Neuronal stem cell (in vitro differentiated cells): ENCODE measurements around the gene GRK6.

Experiments used
- DNase-seq: peaks from one replicate; pipeline ENCODE4 v3.0.0-alpha.2; 2013; ENCODE audit warnings: low spot score
- H2AFZ ChIP-seq: one replicate; pipeline ENCODE4 v1.6.1; 2013; ENCODE audit warnings: mild to moderate bottlenecking, low read length, inconsistent platforms
- H2AK5ac ChIP-seq: 2 replicates; pipeline ENCODE4 v1.6.1; 2013; ENCODE audit warnings: low read depth, mild to moderate bottlenecking, inconsistent platforms, low read length, moderate library complexity, mixed read lengths
- H2BK120ac ChIP-seq: 2 replicates; pipeline ENCODE4 v1.6.1; 2013; ENCODE audit warnings: low read depth, mild to moderate bottlenecking, inconsistent platforms, low read length, moderate library complexity, mixed read lengths
- H2BK12ac ChIP-seq: one replicate; pipeline ENCODE4 v1.6.1; 2013; ENCODE audit warnings: low read length, inconsistent platforms
- H2BK15ac ChIP-seq: 2 replicates; pipeline ENCODE4 v1.6.1; 2013; ENCODE audit warnings: mild to moderate bottlenecking, low read length, inconsistent platforms, mixed read lengths
- H2BK5ac ChIP-seq: one replicate; pipeline ENCODE4 v1.6.1; 2013; ENCODE audit warnings: inconsistent platforms, mild to moderate bottlenecking, low read length, moderate library complexity
- H3K14ac ChIP-seq: one replicate; pipeline ENCODE4 v1.6.1; 2013; ENCODE audit warnings: low read length, inconsistent platforms
- H3K18ac ChIP-seq: 2 replicates; pipeline ENCODE4 v1.6.1; 2013; ENCODE audit warnings: low read length, inconsistent platforms
- H3K23ac ChIP-seq: 2 replicates; pipeline ENCODE4 v1.6.1; 2013; ENCODE audit warnings: low read depth, mild to moderate bottlenecking, mixed read lengths, low read length, inconsistent platforms; ENCODE audit not compliant: poor library complexity
- H3K27ac ChIP-seq: replicated peaks from 3 replicates; pipeline ENCODE4 v1.5.1; 2013; ENCODE audit warnings: low read length, inconsistent platforms
- H3K27me3 ChIP-seq, 3 experiments: 2 replicates each; pipeline ENCODE4 v1.6.1; 2013; ENCODE audit warnings: low read length in 3 of 3, mild to moderate bottlenecking in 2 of 3, inconsistent platforms in 1 of 3, low read depth in 1 of 3, mixed read lengths in 1 of 3, moderate library complexity in 1 of 3; ENCODE audit not compliant: control insufficient read depth in 3 of 3, insufficient read depth in 3 of 3
- H3K36me3 ChIP-seq, 2 donors: replicated peaks in 1 of 2; 2 replicates each; pipeline ENCODE4 v1.6.1; 2013; ENCODE audit warnings: low read length in 2 of 2; ENCODE audit not compliant: control insufficient read depth in 2 of 2, insufficient read depth in 2 of 2
- H3K4ac ChIP-seq: 2 replicates; pipeline ENCODE4 v1.6.1; 2013; ENCODE audit warnings: inconsistent platforms, mild to moderate bottlenecking, low read length, moderate library complexity
- H3K4me1 ChIP-seq, 2 donors: 1 replicate in 1 of 2; 2 replicates in 1 of 2; pipeline ENCODE4 v1.6.1; 2013; ENCODE audit warnings: low read length in 2 of 2, low read depth in 1 of 2; ENCODE audit not compliant: control insufficient read depth in 2 of 2, insufficient read depth in 1 of 2
- H3K4me2 ChIP-seq: one replicate; pipeline ENCODE4 v1.6.1; 2013; ENCODE audit warnings: mild to moderate bottlenecking, low read length, inconsistent platforms; ENCODE audit not compliant: insufficient read depth, poor library complexity, severe bottlenecking
- H3K4me3 ChIP-seq, 2 donors: 2 replicates each; pipeline ENCODE4 v1.5.1; 2013; ENCODE audit warnings: low read length in 2 of 2, mild to moderate bottlenecking in 2 of 2, inconsistent platforms in 1 of 2, moderate library complexity in 1 of 2
- H3K79me1 ChIP-seq: one replicate; pipeline ENCODE4 v1.6.1; 2013; ENCODE audit warnings: low read depth, mild to moderate bottlenecking, inconsistent platforms, low read length, moderate library complexity
- H3K9ac ChIP-seq: one replicate; pipeline ENCODE4 v1.6.1; 2013; ENCODE audit warnings: mild to moderate bottlenecking, low read depth, low read length, inconsistent platforms; ENCODE audit not compliant: poor library complexity
- H3K9me3 ChIP-seq, 2 donors: replicated peaks in 1 of 2; 2 replicates each; pipeline versions ENCODE3 to v1.6.1; 2013; ENCODE audit warnings: low read length in 2 of 2, mild to moderate bottlenecking in 2 of 2, inconsistent platforms in 1 of 2, low read depth in 1 of 2, mixed read lengths in 1 of 2, moderate library complexity in 1 of 2; ENCODE audit not compliant: control insufficient read depth in 2 of 2, insufficient read depth in 1 of 2
- H4K8ac ChIP-seq: one replicate; pipeline ENCODE4 v1.6.1; 2013; ENCODE audit warnings: low read depth, mild to moderate bottlenecking, inconsistent platforms, low read length, moderate library complexity
- H4K91ac ChIP-seq: one replicate; pipeline ENCODE4 v1.6.1; 2013; ENCODE audit warnings: low read length, low read depth, mild to moderate bottlenecking, inconsistent platforms; ENCODE audit not compliant: poor library complexity
- WGBS, 2 donors: extraction: QIAGEN DNeasy Blood & Tissue Kit; methylation state at CpG; one replicate each; pipeline ENCODE4 v1.1.7; 2013; ENCODE audit warnings: missing lambda C conversion rate in 2 of 2, mixed read lengths in 1 of 2; ENCODE audit not compliant: insufficient read length in 2 of 2, insufficient replicate concordance in 1 of 2; ENCODE audit errors: extremely low coverage in 2 of 2; 5-methylcytosine and 5-hydroxymethylcytosine counted together

The GRK6 gene

GRCh38 chr5:177433658-177434217 is 7.3 kb downstream of the GRK6 start:
- Histone ChIP-seq H3K79me1 (peaks cover 6% of the 10 kb centered on the region), H2BK5ac (peak overlapping the region; percentile 29), H3K27me3 (no peaks in the 10 kb centered on the region), H2BK12ac (no peak overlapping the region), H3K18ac (no peak overlapping the region), H4K8ac (no peak overlapping the region), H2BK120ac (no peak overlapping the region), H3K36me3 (peaks cover 47 to 86% of the 10 kb centered on the region in 2 donors), H3K4me1 (peaks cover 0 to 1% of the 10 kb centered on the region in 2 donors), H3K4me2 (no peak overlapping the region), H3K27ac (no peak overlapping the region), H3K14ac (peak overlapping the region; percentile 49), H2AK5ac (no peak overlapping the region), H2AFZ (no peak overlapping the region), H3K4me3 (no peak overlapping the region), H4K91ac (no peak overlapping the region), H2BK15ac (no peak overlapping the region), H3K23ac (no peak overlapping the region), H3K4ac (no peak overlapping the region), H3K9ac (no peak overlapping the region), H3K9me3 (no peaks in the 10 kb centered on the region)
- no CpG with 5 or more reads among the region's 29 CpGs for WGBS, 2 donors
- no peak for DNase-seq

DNA sequence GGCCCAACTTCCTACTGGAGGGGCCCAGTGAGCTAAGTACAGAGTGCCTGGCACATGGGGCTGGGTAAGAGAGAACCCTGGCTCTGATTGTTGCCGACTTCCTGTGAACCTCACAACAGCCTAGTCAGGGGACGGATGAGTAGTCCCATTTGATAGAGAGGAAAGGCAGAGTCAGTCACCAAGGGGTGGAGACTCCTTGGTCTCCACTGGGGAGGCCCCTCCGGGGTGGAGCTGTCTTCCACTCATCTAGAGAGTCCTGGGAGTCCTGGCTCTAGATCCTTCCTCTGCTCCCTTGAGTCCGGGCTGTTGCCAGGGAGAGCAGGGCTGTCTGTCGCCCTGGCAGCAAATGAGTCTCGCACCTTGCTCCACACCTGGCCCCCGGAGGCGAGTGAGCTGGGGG is 8.0 kb downstream of the GRK6 start:
- Histone ChIP-seq H2BK12ac (no peak overlapping the region), H2BK120ac (no peak overlapping the region), H2AK5ac (no peak overlapping the region), H3K79me1 (peaks cover 6% of the 10 kb centered on the region), H3K4ac (no peak overlapping the region), H3K9ac (no peak overlapping the region), H3K9me3 (no peaks in the 10 kb centered on the region), H3K14ac (no peak overlapping the region), H3K23ac (no peak overlapping the region), H3K27ac (no peak overlapping the region), H2BK5ac (no peak overlapping the region), H3K18ac (no peak overlapping the region), H3K27me3 (no peaks in the 10 kb centered on the region), H2BK15ac (no peak overlapping the region), H3K4me1 (peaks cover 0 to 1% of the 10 kb centered on the region in 2 donors), H4K91ac (no peak overlapping the region), H4K8ac (no peak overlapping the region), H3K4me3 (no peak overlapping the region), H2AFZ (no peak overlapping the region), H3K4me2 (no peak overlapping the region), H3K36me3 (peaks cover 47 to 89% of the 10 kb centered on the region in 2 donors)
- WGBS, 2 donors: no CpG with 5 or more reads among the region's 8 CpGs
- no peak for DNase-seq

DNA sequence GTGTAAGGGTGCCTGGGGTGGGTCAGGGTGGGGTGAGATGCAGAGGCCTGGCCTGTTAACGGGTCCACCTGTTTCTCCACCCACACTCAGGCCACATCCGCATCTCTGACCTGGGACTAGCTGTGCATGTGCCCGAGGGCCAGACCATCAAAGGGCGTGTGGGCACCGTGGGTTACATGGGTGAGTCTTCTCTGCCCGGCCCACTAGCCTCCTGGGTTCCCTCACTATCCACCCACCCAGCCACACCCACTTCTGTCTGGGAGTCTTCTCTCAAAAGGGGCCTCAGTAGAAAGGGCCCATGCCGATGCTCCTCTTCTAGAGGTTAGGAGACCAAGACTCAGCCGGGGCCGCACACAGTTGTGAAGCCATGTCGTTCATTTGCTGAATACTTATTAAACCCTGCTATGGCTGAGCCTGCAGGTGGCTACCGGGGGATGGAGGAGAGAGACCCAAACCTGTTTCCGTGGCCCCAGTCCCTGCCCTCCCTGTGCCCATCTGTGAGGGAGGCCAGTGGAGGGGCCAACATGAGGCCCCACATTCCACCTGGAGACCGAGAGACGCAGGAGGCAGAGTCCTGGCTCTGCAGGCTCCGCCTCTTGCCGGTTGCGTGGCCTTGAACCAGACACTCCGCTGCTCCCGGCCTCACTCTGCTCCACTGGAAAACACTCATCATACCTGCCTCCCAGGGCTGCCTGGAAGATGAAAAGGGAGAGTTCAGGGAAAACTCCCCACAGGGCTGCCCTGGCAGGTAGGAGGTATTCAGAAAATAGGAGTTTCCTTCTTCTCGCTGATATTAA is 8.7 kb downstream of the GRK6 start:
- Histone ChIP-seq H2BK120ac (no peak overlapping the region), H2BK5ac (no peak overlapping the region), H3K4me1 (no peaks in the 10 kb centered on the region), H3K36me3 (peaks cover 49 to 89% of the 10 kb centered on the region in 2 donors), H3K27ac (no peak overlapping the region), H4K91ac (no peak overlapping the region), H3K4ac (no peak overlapping the region), H3K18ac (no peak overlapping the region), H3K23ac (no peak overlapping the region), H2BK15ac (no peak overlapping the region), H3K14ac (no peak overlapping the region), H2AK5ac (no peak overlapping the region), H2AFZ (no peak overlapping the region), H3K27me3 (no peaks in the 10 kb centered on the region), H3K79me1 (peaks cover 4% of the 10 kb centered on the region), H3K9me3 (no peaks in the 10 kb centered on the region), H2BK12ac (no peak overlapping the region), H4K8ac (no peak overlapping the region), H3K4me2 (no peak overlapping the region), H3K4me3 (no peak overlapping the region), H3K9ac (no peak overlapping the region)
- DNase-seq: no peak
- WGBS, 2 donors: no CpG with 5 or more reads among the region's 20 CpGs

DNA sequence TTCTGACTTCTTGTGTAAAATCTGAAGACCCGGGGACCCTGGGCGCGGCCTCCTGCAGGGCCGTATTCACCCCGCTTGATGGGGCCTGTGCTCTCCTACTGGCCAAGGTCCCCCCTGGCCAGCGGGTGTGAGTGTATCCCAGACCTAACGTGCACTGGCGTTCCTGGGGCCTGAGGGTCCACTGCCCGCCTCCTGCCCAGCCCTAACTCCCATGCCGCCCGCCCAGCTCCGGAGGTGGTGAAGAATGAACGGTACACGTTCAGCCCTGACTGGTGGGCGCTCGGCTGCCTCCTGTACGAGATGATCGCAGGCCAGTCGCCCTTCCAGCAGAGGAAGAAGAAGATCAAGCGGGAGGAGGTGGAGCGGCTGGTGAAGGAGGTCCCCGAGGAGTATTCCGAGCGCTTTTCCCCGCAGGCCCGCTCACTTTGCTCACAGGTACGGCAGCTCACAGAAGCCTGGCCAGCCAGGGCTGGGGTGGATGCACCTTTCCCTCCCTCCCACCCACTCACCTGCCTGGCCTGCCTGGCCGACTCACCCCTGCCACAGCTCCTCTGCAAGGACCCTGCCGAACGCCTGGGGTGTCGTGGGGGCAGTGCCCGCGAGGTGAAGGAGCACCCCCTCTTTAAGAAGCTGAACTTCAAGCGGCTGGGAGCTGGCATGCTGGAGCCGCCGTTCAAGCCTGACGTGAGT is 9.5 kb downstream of the GRK6 start:
- no CpG with 5 or more reads among the region's 37 CpGs for WGBS, 2 donors
- Histone ChIP-seq H3K36me3 (peaks cover 50 to 88% of the 10 kb centered on the region in 2 donors), H2BK12ac (no peak overlapping the region)

More for the DNA sequence above, 9.5 kb downstream of the GRK6 start:
- Histone ChIP-seq H4K91ac (no peak overlapping the region), H3K27ac (no peak overlapping the region), H2BK5ac (no peak overlapping the region), H3K4me3 (no peak overlapping the region), H2BK120ac (no peak overlapping the region), H2BK15ac (no peak overlapping the region), H3K9ac (peak overlapping the region; percentile 70), H3K9me3 (no peaks in the 10 kb centered on the region), H3K4ac (no peak overlapping the region), H4K8ac (no peak overlapping the region), H3K14ac (peak overlapping the region; percentile 82), H2AFZ (no peak overlapping the region), H3K79me1 (peaks cover 4% of the 10 kb centered on the region), H3K27me3 (no peaks in the 10 kb centered on the region), H3K18ac (no peak overlapping the region), H3K23ac (no peak overlapping the region), H3K4me2 (no peak overlapping the region), H2AK5ac (no peak overlapping the region), H3K4me1 (no peaks in the 10 kb centered on the region)
- no peak for DNase-seq
